ENCODE measurements around the gene BLVRB.
"Not testable (repeated sequence)": the region's sequence is repeated elsewhere in the genome, so short reads cannot be mapped to it uniquely, and the experiment has no call there.

BLVRB gene

GRCh38 chr19:40466985-40467734, 1.6 kb upstream of the BLVRB start, which contains the start of gene SPTBN4:
Gene SPTBN4, plus strand, starts transcription at chr19:40467001. Its CDS starts 5,621 bp downstream, at chr19:40472622.
- H3K27ac Mint-ChIP-seq: peak within 1 kb of the TSS; percentile 86
- H3K4me3 Mint-ChIP-seq: peak within 1 kb of the TSS; percentile 84
- peaks cover 4% of the 10 kb centered on the region for H3K36me3 Mint-ChIP-seq
- peaks cover 30% of the 10 kb centered on the region for H3K4me1 Mint-ChIP-seq
- no peaks in the 10 kb centered on the region for H3K9me3 Mint-ChIP-seq
- CTCF ChIA-PET: no interaction called here
- peak; percentile 23 for DNase-seq
- H3K27me3 Mint-ChIP-seq: peaks cover 34% of the 10 kb centered on the region

DNA sequence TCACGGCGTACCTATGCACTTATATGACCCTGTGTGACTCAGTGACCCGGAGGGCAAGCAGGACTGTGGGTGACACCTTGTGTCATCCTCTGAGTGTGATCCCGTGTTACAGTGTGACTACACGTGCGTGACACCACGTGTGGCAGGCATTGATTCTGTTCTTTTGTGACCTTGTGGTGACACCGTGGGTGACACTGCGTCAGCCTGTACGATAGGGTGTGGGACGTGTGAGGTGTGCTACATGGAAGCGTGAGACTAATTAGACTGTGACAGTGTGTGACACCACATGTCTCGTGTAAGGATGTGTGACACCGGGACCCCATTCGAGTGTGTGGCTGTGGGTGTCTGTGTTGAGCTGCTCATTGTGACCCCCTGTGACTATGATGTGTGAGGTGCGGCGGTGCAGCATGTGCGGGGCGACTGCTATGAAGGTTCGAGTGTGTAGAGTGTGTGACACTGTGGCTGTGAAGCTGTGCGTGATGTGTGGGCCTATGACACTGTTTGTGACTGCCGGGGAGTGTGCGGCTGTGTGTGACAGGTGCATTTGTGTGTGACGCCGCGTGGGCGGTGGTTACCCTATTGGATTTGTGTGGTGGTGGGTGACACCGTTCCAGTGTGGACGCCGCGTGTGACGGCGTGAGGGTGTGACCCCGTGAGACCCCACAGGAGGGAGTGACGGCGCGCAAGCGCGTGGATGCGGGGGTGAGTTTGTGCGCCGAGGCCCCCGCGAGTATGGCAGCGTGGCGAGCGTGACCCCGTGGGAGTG, 857 bp upstream of the BLVRB start:
- H3K9me3 Mint-ChIP-seq: no peaks in the 10 kb centered on the region
- CTCF ChIA-PET: interaction anchor here (0.5 to 2.9 kb wide), 6 partner anchors 46 to 672 kb away, joined by 3 to 19 read pairs (median 10); partner anchors contain the start of genes LTBP4 and PRX
- peaks cover 4% of the 10 kb centered on the region for H3K36me3 Mint-ChIP-seq
- H3K27ac Mint-ChIP-seq: peak overlapping the region; percentile 2
- peaks cover 34% of the 10 kb centered on the region for H3K27me3 Mint-ChIP-seq
- DNase-seq: peak; percentile 52
- H3K4me1 Mint-ChIP-seq: peaks cover 32% of the 10 kb centered on the region
- H3K4me3 Mint-ChIP-seq: peak overlapping the region; percentile 84

DNA sequence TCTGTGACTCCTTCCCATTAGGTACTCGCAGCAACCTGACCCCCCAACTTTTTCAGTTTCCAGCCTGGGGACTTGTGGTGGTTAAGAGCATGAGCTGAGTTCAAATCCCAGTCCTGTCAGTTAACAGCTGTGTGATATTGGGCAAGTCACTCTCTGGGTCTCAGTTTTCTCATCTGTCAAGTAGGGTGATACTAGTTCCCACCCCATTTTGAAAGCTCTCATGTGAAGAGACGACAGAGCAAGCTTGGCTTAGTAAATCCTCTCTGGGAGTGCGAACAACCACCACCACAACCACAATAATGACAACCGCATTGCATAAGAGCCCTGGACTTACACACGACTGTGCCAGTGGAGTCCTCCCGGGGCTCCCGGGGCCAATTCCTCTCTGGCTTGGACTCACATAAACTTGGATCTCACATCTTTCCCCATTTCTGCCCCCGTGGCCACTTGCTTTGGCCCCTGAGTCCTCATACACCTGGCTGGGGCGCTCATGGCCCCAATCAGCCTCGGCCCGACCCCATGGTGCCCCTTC, 454 bp downstream of the BLVRB start:
- peak overlapping the region; percentile 86 for H3K27ac Mint-ChIP-seq
- DNase-seq: peak; percentile 24
- H3K4me3 Mint-ChIP-seq: peak overlapping the region; percentile 84
- peaks cover 4% of the 10 kb centered on the region for H3K36me3 Mint-ChIP-seq
- CTCF ChIA-PET: interaction anchor here (0.8 to 2.9 kb wide), 13 partner anchors 10 to 325 kb away, joined by 3 to 23 read pairs (median 6); partner anchors contain the start of genes LTBP4 and PRX
- peaks cover 32% of the 10 kb centered on the region for H3K4me1 Mint-ChIP-seq
- H3K27me3 Mint-ChIP-seq: peaks cover 34% of the 10 kb centered on the region
- no peaks in the 10 kb centered on the region for H3K9me3 Mint-ChIP-seq

- H3K27ac Mint-ChIP-seq: no peak overlapping the region
- peak; percentile 79 for DNase-seq
- peaks cover 32% of the 10 kb centered on the region for H3K4me1 Mint-ChIP-seq
- peaks cover 4% of the 10 kb centered on the region for H3K36me3 Mint-ChIP-seq
- H3K4me3 Mint-ChIP-seq: peak overlapping the region; percentile 84
- peaks cover 34% of the 10 kb centered on the region for H3K27me3 Mint-ChIP-seq
- CTCF ChIA-PET: interaction anchor here (0.6 to 2.9 kb wide), 31 partner anchors 10 to 325 kb away, joined by 3 to 23 read pairs (median 3); partner anchors contain the start of genes LTBP4 and PRX
- no peaks in the 10 kb centered on the region for H3K9me3 Mint-ChIP-seq
Observed at GRCh38 chr19:40464059-40465024, 1.2 kb downstream of the BLVRB start.

GRCh38 chr19:40463587-40464037, 1.9 kb downstream of the BLVRB start:
- not testable (repeated sequence) for DNase-seq, H3K27ac Mint-ChIP-seq, H3K36me3 Mint-ChIP-seq, H3K4me3 Mint-ChIP-seq, H3K9me3 Mint-ChIP-seq
- CTCF ChIA-PET: interaction anchor here (0.6 to 2.9 kb wide), 24 partner anchors 9 to 324 kb away, joined by 3 to 23 read pairs (median 4); partner anchors contain the start of gene LTBP4
- Mint-ChIP-seq H3K27me3 (peaks cover 26% of the 10 kb centered on the region), H3K4me1 (peaks cover 32% of the 10 kb centered on the region)

GRCh38 chr19:40461669-40462221, 3.8 kb downstream of the BLVRB start:
- no peak overlapping the region for H3K4me3 Mint-ChIP-seq
- H3K36me3 Mint-ChIP-seq: peaks cover 4% of the 10 kb centered on the region
- H3K27me3 Mint-ChIP-seq: peaks cover 10% of the 10 kb centered on the region
- H3K9me3 Mint-ChIP-seq: no peaks in the 10 kb centered on the region
- H3K4me1 Mint-ChIP-seq: peaks cover 28% of the 10 kb centered on the region
- CTCF ChIA-PET: no interaction called here
- no peak for DNase-seq
- H3K27ac Mint-ChIP-seq: no peak overlapping the region

DNA sequence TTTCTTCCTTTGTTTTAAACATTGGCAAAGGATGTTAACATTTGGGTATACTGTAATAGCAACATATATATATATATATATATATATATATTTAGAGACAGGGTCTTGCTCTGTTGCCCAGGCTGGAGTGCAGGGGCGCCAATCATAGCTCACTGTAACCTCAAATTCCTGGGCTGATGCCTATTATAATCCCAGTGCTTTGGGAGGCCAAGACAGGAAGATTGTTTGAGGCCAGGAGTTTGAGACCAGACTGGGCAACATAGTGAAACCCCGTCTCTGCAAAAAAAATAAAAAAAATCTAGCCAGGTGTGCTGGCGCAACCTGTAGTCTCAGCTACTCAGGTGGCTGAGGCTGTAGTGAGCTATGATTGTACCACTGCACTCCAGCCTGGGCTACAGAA, 5.4 kb downstream of the BLVRB start:
- Mint-ChIP-seq H3K9me3 (no peaks in the 10 kb centered on the region), H3K4me3 (no peak overlapping the region), H3K27me3 (no peaks in the 10 kb centered on the region), H3K36me3 (no peaks in the 10 kb centered on the region), H3K4me1 (peaks cover 13% of the 10 kb centered on the region), H3K27ac (no peak overlapping the region)
- no peak for DNase-seq
- CTCF ChIA-PET: no interaction called here

DNA sequence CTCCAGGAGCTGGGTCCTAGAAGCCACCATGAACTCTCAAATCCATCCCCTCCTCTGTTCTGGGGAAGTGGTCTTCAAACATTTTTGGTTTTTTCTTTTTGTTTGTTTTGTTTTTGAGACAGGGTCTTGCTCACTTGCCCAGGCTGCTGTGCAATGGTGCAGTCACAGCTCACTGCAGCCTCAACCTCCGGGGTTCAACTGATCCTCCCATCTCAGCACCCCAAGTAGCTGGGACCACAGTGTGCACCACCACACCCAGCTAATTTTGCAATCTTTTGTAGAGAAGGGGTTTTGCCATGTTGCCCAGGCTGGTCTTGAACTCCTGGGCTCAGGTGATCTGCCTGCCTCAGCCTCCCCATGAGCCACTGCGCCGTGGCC, 7.0 kb downstream of the BLVRB start:
- no peak overlapping the region for H3K4me3 Mint-ChIP-seq
- CTCF ChIA-PET: no interaction called here
- H3K27me3 Mint-ChIP-seq: no peaks in the 10 kb centered on the region

DNA sequence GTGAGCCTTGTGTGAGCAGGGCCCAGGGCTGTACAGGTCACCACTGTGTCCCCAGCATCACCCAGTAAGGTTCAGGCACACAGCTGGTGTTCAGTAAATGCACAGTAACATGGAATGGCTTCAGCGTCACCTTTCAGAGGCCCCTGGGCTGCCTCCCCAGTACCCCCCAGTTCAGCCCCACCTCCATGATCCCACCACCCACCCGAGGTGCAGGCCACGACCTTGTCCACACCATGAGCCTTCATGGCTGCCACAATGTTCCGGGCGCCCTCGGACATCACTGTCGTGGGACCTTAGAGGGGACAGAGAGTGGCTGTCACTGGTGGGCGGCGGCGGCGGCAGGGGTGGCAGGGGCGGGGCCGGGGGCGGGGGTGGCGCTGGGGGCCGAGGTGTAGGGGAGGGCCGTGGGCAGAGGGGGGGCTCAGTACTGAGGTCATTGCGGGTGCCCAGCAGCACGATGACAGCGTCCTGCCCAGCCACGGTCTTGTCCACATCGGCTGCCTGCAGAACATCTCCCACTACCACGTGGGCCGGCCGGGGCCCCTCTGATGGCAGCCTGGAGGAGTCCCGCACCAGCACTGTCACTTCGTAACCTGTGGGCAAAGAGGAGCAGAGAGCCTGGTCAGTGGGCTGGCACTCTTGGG, 7.5 kb downstream of the BLVRB start:
- CTCF ChIA-PET: no interaction called here
- Mint-ChIP-seq H3K36me3 (no peaks in the 10 kb centered on the region), H3K9me3 (no peaks in the 10 kb centered on the region), H3K27me3 (no peaks in the 10 kb centered on the region), H3K4me1 (peaks cover 2% of the 10 kb centered on the region), H3K27ac (no peak overlapping the region), H3K4me3 (no peak overlapping the region)
- no peak for DNase-seq

More for the DNA sequence above, 7.0 kb downstream of the BLVRB start:
- Mint-ChIP-seq H3K9me3 (no peaks in the 10 kb centered on the region), H3K36me3 (no peaks in the 10 kb centered on the region), H3K27ac (no peak overlapping the region), H3K4me1 (peaks cover 2% of the 10 kb centered on the region)
- DNase-seq: no peak

DNA sequence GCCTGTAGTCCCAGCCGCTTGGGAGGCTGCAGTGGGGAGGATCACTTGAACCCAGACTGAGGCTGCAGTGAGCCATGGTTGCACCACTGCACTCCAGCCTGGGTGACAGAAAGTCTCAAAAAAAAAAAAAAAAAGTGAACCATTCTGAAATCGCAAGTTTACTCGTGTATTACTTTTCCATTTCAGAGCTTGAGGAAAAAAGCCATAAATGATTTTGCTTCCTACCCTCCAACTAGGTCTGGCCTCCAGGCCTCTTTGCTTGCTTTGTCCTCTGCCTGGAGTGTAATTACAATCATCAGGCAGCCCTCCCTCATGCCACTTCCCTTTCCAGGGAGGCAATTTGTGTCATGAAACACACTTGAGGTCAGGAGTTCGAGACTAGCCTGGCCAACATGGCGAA, 8.5 kb downstream of the BLVRB start:
- Mint-ChIP-seq H3K27me3 (no peaks in the 10 kb centered on the region), H3K36me3 (no peaks in the 10 kb centered on the region), H3K27ac (no peak overlapping the region), H3K4me1 (peaks cover 2% of the 10 kb centered on the region), H3K9me3 (no peaks in the 10 kb centered on the region), H3K4me3 (no peak overlapping the region)
- DNase-seq: no peak
- CTCF ChIA-PET: interaction anchor here (5.1 kb wide), 1 partner anchor 7 kb away, joined by 23 read pairs; the partner anchor contains the start of gene BLVRB

- H3K4me3 Mint-ChIP-seq, H3K9me3 Mint-ChIP-seq, H3K36me3 Mint-ChIP-seq, H3K27me3 Mint-ChIP-seq, H3K4me1 Mint-ChIP-seq, DNase-seq: not testable (repeated sequence)
- CTCF ChIA-PET: interaction anchor here (1.5 to 5.1 kb wide), 2 partner anchors 11 to 67 kb away, joined by 4 to 23 read pairs; partner anchors contain the start of gene BLVRB
- H3K27ac Mint-ChIP-seq: peak overlapping the region; percentile 19
Observed at GRCh38 chr19:40453943-40454342, 11.6 kb downstream of the BLVRB start.

DNA sequence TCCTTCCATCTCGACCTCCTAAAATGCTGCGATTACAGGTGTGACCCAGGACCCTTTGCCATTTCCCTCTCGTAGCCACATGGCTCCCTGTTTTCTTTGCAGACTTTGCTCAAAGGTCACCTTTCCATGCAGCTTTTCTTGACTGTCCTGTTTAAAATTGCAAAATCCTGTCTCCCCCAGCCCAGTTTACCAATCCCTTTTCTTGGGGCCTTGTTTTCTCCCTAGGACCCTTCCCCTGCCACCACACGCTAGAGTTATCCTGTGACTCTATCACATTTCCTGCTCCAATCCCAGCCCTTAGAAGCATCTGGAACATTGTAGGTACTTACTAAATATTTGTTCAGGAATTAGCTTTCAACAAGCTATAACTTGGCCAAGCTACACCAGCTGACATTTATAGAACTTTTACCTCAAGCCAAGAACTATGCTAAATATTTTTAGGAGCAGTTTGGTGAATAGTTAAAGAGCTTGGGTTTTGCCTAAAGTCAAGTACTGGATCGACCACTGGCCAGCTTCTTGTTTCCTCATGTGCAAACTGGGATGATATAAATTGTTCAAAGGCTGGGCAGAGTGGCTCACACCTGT, 12.3 kb downstream of the BLVRB start:
- Mint-ChIP-seq H3K4me3 (no peak overlapping the region), H3K27me3 (no peaks in the 10 kb centered on the region), H3K9me3 (no peaks in the 10 kb centered on the region), H3K36me3 (no peaks in the 10 kb centered on the region), H3K4me1 (no peaks in the 10 kb centered on the region), H3K27ac (no peak overlapping the region)
- CTCF ChIA-PET: interaction anchor here (0.9 to 5.1 kb wide), 3 partner anchors 11 to 68 kb away, joined by 4 to 23 read pairs (median 4); partner anchors contain the start of gene BLVRB
- no peak for DNase-seq

Measured in activated naive CD4-positive, alpha-beta T cell treated with anti-CD3 and anti-CD28 coated beads, Interleukin-2, amount 10 ng/mL, durations not matched to agents 7 days and 5 days (primary cell).